Stimulated activated CD4-positive, alpha-beta T cell treated with anti-CD3 and anti-CD28 coated beads, TNF-alpha, amount 100 ng/mL, for 4 hours (primary cell): Measurements from ENCODE around the gene GSK3B.
A peak's percentile ranks its signal among the peaks of the same experiment; 100 is the strongest.

Experiments used
- DNase-seq, 3 experiments: peaks; one replicate each; pipeline ENCODE4 v3.0.0-alpha.2; 2020; ENCODE audit warnings: low read depth in 3 of 3

Gene GSK3B

GRCh38 chr3:119818937-119819336 is 275.3 kb downstream of the GSK3B start:
- no peak for DNase-seq

DNA sequence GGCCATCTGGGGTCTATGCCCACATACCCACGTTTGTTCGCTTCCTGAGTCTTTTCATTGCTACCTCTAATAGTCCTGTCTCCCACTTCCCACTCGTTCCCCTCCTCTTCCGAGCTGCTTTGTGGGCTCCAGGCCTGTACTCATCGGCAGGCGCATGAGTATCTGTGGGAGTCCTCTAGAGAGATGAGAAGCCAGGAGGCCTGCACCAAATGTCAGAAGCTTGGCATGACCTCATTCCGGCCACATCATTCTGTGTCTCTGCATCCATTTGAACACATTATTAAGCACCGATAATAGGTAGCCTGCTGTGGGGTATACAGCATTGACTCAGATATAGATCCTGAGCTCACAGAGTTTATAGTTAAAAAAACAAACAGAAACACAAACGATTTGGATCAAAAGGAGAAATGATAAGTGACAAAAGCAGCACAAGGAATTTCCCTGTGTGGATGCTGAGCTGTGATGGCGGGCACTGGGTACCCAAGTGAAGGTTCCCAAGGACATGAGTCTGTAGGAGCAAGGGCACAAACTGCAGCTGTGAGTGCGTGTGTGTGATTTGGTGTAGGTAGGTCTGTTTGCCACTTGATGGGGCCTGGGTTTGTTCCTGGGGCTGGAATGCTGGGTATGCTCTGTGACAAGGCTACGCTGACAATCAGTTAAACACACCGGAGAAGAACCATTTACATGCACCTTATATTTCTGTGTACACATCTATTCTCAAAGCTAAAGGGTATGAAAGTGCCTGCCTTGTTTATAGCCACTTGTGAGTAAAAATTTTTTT is 276.5 kb downstream of the GSK3B start:
- no peak for DNase-seq

DNA sequence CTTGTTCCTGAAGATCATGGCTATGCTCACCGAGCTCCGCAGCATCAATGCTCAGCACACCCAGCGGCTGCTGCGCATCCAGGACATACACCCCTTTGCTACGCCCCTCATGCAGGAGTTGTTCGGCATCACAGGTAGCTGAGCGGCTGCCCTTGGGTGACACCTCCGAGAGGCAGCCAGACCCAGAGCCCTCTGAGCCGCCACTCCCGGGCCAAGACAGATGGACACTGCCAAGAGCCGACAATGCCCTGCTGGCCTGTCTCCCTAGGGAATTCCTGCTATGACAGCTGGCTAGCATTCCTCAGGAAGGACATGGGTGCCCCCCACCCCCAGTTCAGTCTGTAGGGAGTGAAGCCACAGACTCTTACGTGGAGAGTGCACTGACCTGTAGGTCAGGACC is 277.2 kb downstream of the GSK3B start:
- DNase-seq = no peak

GRCh38 chr3:119815716-119816115 is 278.5 kb downstream of the GSK3B start:
- no peak for DNase-seq

DNA sequence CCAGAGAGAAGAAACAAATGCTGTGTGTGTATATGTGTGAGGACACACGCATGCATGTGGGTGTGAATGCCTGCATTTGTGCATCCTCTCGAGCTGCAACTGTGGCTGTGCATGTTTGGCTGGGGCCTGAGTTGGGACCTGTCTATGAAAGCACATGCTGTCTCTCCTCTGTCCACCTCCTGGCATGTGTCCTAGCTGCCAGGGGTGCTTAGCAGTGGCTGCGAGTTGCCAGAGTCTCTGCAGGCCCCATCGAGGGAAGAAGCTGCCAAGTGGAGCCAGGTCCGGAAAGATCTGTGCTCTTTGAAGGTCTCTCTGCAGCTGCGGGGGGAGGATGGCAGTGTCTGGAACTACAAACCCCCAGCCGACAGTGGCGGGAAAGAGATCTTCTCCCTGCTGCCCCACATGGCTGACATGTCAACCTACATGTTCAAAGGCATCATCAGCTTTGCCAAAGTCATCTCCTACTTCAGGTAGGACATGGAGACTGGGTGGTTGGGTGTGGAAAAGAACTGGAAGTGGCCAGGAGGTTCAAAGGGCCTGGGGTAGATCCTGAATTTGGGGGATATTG is 281.7 kb downstream of the GSK3B start:
- DNase-seq = no peak

- peak; percentile 39 to 56 (median 43) for DNase-seq
These were observed 284.2 kb downstream of the GSK3B start for GRCh38 chr3:119810018-119810435.

GRCh38 chr3:119809249-119810017 is 284.8 kb downstream of the GSK3B start:
- no peak for DNase-seq

GRCh38 chr3:119808843-119809242 is 285.4 kb downstream of the GSK3B start:
- no peak for DNase-seq

DNA sequence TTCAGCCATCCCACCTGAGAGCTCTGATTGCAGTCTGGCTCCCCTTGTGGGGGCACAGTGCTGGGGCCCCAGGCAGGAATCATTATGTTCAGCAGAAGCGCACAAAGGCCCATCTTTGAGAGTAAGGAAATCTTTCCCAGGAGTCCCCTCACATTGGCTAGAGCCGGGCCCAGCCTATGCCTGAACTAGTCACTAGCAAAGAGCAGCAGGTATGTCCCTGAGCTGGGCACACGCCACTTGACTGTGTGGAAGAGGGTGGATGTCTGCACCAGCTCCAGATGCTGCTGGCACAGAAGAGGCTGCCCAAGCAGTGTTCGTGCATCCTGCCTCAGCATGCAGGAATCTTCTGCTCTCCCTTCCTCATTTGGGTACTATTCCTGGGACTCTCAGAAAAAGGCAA is 286.0 kb downstream of the GSK3B start:
- DNase-seq = no peak

DNA sequence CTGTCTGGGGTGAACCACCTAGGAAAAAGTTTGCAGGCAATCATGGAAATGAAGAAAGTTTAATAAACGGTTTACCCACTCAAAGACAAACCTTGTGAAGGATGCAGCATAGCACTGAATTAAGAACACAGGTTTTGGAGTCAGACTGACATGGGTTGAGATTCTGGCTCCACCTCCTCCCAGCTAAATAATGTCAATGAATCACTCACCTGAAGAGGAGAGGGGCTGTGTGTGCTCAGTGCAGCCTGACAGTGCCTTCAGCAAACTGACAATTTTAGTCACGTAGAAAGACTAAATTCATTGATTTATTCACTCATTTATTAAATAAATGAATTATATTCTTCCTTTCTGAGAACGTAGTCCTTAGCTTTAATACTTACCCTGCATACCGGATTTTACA is 293.4 kb downstream of the GSK3B start:
- no peak for DNase-seq

GRCh38 chr3:119796785-119797184 is 297.5 kb downstream of the GSK3B start:
- DNase-seq = no peak

DNA sequence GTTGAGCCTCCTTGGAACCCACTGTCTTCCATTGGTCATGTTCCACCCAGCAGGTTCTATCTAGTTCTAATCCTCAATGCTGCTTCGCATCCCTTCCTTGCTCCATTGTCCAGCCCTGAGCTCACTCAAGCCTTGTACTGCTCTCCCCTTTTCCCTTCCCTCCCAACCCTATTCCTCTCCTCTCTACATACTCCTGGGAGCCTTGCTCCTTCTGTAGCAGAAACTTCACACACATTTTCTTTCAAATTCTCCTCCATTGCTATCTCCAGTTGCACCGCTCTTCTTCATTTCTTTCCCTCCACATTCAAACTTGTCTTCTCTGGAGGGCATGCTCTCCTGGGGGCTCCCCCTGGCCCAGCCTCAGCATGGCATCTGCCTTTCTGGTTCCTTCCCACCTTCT is 297.9 kb downstream of the GSK3B start:
- no peak for DNase-seq

GRCh38 chr3:119795849-119796248 is 298.4 kb downstream of the GSK3B start:
- DNase-seq = no peak

DNA sequence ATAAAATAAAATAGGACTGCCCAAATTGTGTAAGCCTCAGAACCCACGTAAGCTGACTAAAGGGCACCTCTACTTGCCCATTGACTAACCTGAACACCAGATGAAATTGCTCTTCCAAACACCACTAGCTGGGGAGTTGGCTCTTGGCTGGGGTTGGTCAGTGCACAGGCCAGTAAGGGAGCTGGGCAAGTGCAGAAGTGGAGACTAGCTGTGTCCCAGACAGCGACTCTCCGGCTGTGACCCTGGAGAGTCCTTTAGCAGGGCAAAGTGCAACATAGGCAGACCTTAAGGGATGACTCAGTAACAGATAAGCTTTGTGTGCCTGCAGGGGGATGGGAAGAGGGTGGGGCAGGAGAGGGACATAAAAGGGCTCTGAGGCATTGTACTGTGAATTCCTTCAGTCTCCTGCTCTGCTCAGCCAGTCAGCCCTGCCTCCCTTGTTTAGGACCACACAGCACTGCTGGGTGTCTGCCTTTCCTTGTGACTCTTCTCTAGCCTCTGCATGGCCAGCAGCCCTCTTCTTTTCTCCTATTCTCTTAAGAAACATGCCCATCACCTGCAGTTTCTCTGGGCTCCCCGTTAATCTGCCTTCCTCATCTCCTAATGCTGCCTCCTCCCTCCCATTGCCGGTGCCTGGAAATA is 299.2 kb downstream of the GSK3B start:
- DNase-seq = no peak

DNA sequence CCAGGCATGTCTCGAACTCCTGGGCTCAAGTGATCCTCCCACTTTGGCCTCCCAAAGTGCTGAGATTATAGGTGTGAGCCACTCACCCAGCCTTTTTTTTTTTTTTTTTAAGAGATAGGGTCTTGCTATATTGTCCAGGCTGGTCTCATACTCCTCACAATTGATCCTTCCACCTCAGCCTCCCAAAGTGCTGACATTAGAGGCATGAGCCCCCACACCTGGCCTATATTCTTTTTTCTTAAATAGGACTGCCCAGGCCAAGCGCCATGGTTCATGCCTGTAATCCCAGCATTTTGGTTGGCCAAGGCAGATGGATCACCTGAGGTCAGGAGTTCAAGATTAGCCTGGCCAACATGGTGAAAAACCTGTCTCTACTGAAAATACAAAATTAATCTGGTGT is 299.8 kb downstream of the GSK3B start:
- DNase-seq = no peak

DNA sequence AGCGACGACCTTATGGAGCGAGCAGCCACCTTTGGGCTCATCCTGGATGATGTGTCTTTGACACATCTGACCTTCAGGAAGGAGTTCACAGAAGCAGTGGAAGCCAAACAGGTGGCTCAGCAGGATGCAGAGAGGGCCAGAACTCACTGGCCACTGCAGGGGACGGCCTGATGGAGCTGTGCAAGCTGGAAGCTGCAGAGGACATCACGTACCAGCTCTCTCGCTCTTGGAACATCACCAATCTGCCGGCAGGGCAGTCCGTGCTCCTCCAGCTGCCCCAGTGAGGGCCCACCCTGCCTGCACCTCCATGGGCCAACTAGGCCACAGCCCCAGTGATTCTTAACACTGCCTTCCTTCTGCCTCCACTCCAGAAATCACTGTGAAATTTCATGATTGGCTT is 302.0 kb downstream of the GSK3B start:
- no peak for DNase-seq

GRCh38 chr3:119790369-119790768 is 303.9 kb downstream of the GSK3B start:
- DNase-seq = no peak

DNA sequence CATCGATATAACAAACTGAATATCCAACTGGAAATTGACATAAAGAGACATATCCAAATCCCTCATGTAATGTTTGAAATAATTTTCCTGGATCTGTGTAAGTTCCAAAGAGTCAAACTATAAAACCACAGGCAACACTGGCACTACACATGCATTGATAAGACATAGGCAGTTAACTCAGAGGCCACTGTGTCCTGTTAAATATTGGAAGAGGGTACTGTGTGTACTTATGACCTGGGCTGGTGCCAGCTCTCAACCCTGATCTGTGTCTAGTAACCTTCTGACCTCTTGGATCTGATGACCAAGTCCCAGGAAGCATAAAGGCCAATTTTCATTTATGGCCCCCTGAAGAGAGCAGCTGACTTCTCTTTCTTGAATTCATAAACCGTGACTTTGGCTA is 307.8 kb downstream of the GSK3B start:
- no peak for DNase-seq

GRCh38 chr3:119783883-119784282 is 310.4 kb downstream of the GSK3B start:
- no peak for DNase-seq

DNA sequence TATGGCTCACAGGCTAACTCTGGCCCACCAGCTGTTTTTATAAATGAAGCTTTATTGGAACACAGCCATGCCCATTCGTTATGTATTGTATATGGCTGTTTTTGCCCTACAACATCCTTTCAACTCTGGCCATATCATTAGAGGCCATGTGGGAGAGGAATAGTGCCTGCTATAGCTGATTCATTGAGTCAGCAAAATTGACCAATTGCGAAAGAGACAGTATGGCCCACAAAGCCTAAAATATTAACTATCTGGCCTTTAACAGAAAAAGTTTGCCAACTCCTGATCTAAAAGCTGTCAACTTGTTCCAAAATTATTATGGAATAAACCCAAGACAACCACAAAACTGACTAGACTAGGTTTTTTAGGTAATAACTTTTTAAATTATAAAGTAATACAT is 311.0 kb downstream of the GSK3B start:
- DNase-seq = no peak

DNA sequence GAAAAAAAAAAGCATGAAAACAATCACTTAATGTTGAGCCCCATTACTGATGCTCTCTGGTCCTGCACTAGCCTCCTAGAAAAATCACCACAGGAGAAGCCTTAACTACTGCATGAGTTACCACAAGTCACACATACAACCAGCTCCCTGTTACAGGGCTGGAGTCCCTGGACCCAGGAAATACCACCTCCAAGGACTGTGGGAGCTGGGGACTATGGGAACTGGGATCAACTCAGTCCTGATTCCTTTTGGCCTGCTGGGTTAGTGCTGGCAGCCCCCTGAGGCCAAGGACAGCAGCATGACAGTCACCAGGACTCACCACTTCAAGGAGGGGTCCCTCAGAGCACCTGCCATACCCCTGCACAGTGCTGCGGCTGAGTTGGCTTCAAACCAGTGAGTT is 311.8 kb downstream of the GSK3B start:
- no peak for DNase-seq
